Epidermal melanocyte (primary cell): ENCODE data around the gene SPRYD3.
A peak's percentile ranks its signal among the peaks of the same experiment; 100 is the strongest.

Experiments
- DNase-seq: peaks from one replicate; pipeline ENCODE4 v3.0.0; 2011; ENCODE audit warnings: low spot score; ENCODE audit not compliant: insufficient read length

The SPRYD3 gene

GRCh38 chr12:53064613-53065436 is 14.4 kb downstream of the SPRYD3 start:
- DNase-seq, result peak; percentile 10

- no peak for DNase-seq
Observed at GRCh38 chr12:53063708-53064612, 15.2 kb downstream of the SPRYD3 start.

GRCh38 chr12:53062977-53063707 is 16.0 kb downstream of the SPRYD3 start:
- DNase-seq, result no peak

GRCh38 chr12:53062011-53062961 is 16.9 kb downstream of the SPRYD3 start:
- DNase-seq, result peak; percentile 4

GRCh38 chr12:53061404-53062010 is 17.7 kb downstream of the SPRYD3 start:
- no peak for DNase-seq

GRCh38 chr12:53060721-53061276 is 18.4 kb downstream of the SPRYD3 start:
- DNase-seq, result peak; percentile 6

GRCh38 chr12:53060064-53060720 is 19.0 kb downstream of the SPRYD3 start:
- DNase-seq, result peak; percentile 3

- DNase-seq, result peak; percentile 7
Observed at GRCh38 chr12:53059434-53060063, 19.6 kb downstream of the SPRYD3 start.

GRCh38 chr12:53058674-53059433 is 20.3 kb downstream of the SPRYD3 start:
- DNase-seq, result peak; percentile 5

- DNase-seq, result peak; percentile 11
Observed at GRCh38 chr12:53057816-53058500, 21.2 kb downstream of the SPRYD3 start.

- no peak for DNase-seq
Observed at GRCh38 chr12:53056901-53057300, 22.3 kb downstream of the SPRYD3 start.

GRCh38 chr12:53056296-53056695 is 22.9 kb downstream of the SPRYD3 start:
- no peak for DNase-seq

GRCh38 chr12:53055471-53056266 is 23.5 kb downstream of the SPRYD3 start:
- no peak for DNase-seq

- peak; percentile 88 for DNase-seq
Observed at GRCh38 chr12:53054112-53054878, 24.9 kb downstream of the SPRYD3 start.

GRCh38 chr12:53053218-53054111 is 25.7 kb downstream of the SPRYD3 start:
- DNase-seq, result peak; percentile 8
